DMS 273 (cell line): ENCODE data around the gene USP53.
"Not testable (repeated sequence)": the region's sequence is repeated elsewhere in the genome, so short reads cannot be mapped to it uniquely, and the experiment has no call there.

ENCODE experiments used
- DNase-seq: peaks from one replicate; lab custom pipeline; 2025; ENCODE audit not compliant: unreplicated experiment; lab: John Stamatoyannopoulos, UW

The USP53 gene

GRCh38 chr4:119313237-119313636 lies 100.7 kb downstream of the USP53 start:
- no peak for DNase-seq

- DNase-seq = peak; percentile 68
These were observed 101.8 kb downstream of the USP53 start for GRCh38 chr4:119314356-119314755.

- DNase-seq = no peak
These were observed 102.5 kb downstream of the USP53 start for GRCh38 chr4:119315036-119315435.

DNA sequence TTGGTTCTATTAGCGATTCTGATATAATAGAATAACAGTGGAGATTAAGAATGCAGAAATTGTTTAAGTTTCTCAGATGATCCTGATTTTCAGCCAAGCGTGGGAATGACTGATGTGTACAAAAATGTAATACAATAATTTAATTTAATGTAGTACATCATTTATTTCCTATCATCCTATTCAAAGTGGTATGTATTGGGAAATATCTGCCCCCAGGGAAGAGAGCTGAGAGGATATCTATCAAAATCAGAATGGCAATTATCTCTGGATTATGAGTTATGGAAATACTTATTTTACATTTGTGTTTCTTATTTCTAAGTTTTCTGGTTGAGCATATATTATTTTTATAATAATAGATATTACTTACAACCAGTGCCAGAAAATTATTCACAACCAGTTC lies 105.5 kb downstream of the USP53 start:
- no peak for DNase-seq

GRCh38 chr4:119321921-119322687 lies 109.6 kb downstream of the USP53 start, which contains the start of gene FABP2:
Gene FABP2 (minus strand): TSS chr4:119322138. CDS start chr4:119322102, 36 bp downstream.
- DNase-seq = no peak

GRCh38 chr4:119328695-119329094 lies 116.2 kb downstream of the USP53 start:
- no peak for DNase-seq

DNA sequence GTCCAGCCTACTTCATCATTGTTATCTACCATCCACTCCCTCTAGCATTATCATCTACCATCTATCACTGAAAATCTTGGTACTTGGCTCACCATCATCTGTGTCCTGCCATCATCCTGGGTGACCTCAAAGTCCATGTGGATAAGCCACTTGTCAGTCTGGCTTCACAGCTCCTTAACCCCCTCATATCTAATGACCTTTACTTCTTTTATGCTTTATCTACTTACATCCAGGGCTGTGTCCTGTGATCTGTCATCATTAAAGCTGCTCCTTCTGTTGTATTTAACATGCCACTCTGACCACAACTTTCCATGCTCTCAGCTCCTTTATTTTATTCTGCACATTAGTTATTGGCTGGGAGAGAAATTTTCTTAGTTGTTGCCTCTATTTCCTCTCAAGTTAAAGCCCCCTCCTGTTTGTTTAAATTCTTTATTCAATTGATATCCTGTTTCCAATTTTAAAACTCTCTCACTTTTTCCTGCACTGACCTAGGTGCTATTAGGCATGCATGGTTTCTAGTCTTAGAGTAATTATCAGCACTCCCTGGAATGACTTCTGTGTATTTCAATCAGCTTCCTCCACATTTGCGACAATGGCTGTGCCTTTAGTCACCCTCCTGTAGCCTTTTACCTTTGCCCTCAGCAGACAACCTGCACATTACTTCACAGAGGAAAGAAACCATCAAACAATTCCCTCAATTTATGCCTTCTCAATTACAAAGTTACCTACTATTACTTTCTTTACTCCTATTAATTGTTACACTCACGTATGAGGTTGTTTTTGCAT lies 117.5 kb downstream of the USP53 start:
- DNase-seq = no peak

GRCh38 chr4:119336332-119336979 lies 123.9 kb downstream of the USP53 start:
- DNase-seq = not testable (repeated sequence)

DNA sequence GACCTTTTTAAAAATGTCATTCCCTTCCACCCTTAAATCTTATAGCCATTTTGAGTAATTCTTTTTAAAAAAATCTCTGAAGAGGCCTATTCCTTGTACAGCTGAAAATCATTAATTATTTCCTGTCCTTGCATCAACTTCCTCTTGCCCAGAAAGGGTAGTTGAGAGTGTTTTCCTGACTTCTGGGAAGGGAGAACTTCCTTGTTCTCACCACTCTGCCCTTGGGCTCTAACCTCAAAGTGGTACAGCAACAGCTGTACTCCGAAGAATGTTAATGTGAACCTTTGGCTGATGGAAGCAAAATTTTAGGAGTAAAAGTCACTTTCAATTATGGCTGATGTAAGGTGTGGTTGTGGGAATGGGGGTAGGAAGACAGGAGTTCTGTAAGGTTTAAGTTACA lies 124.5 kb downstream of the USP53 start:
- DNase-seq = no peak

- DNase-seq = not testable (repeated sequence)
These were observed 127.4 kb downstream of the USP53 start for GRCh38 chr4:119339895-119340294.

- not testable (repeated sequence) for DNase-seq
These were observed 130.8 kb downstream of the USP53 start for GRCh38 chr4:119343293-119343692.
